Measurements from ENCODE around the gene VPS13C. TPM values are rescaled to one million over a fixed set of nuclear protein-coding genes. Genes with fewer than 3 reads are reported as not detected.

Gene VPS13C
- total RNA-seq, 4 donors from 2014 or later, result 29.0 to 38.2 (median 36.1) TPM

DNA sequence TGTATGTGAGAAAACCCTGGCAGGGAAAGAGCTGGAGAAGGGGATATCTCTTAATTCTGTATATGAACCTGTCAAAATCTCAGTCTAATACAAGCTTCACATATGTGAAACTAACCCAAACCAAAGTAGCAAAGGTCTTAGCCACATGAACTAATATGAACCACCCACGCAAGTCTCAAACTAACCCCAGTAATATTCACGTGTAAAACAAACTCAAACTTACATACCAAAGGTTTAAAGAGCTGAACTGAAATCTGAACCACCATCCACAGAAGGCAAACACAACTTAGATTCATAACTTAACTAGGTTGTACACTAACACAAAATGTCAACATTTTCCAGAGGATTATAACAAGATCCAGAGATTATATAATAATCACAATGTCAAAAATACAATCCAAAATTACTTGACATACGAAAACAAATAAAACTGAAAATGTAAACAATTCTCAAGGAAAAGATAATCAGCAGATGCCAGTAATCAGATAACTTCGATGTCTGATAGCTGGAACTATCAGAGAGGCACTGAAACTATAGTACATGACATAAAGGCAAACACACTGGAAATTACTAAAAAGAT, 64.1 kb downstream of the VPS13C start:
- 95 to 97% methylated on average over 4 of the region's 4 CpGs for WGBS, 2 donors
- intact Hi-C loops (cut with DNase I; ENCODE audit: low total_unique reads), result no loop called here
- no peak overlapping the region for H3K4me3 ChIP-seq (ENCODE audit: low read depth, poor library complexity, severe bottlenecking)
- DNase-seq (ENCODE audit: low spot score in 2 of 2), result no peak
- TF ChIP-seq, protein P1, sequence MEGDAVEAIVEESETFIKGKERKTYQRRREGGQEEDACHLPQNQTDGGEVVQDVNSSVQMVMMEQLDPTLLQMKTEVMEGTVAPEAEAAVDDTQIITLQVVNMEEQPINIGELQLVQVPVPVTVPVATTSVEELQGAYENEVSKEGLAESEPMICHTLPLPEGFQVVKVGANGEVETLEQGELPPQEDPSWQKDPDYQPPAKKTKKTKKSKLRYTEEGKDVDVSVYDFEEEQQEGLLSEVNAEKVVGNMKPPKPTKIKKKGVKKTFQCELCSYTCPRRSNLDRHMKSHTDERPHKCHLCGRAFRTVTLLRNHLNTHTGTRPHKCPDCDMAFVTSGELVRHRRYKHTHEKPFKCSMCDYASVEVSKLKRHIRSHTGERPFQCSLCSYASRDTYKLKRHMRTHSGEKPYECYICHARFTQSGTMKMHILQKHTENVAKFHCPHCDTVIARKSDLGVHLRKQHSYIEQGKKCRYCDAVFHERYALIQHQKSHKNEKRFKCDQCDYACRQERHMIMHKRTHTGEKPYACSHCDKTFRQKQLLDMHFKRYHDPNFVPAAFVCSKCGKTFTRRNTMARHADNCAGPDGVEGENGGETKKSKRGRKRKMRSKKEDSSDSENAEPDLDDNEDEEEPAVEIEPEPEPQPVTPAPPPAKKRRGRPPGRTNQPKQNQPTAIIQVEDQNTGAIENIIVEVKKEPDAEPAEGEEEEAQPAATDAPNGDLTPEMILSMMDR (IDR thresholded peaks at IDR 0.05), result no peak
- TF ChIP-seq POLR2A (IDR thresholded peaks at IDR 0.05), result no peak

DNA sequence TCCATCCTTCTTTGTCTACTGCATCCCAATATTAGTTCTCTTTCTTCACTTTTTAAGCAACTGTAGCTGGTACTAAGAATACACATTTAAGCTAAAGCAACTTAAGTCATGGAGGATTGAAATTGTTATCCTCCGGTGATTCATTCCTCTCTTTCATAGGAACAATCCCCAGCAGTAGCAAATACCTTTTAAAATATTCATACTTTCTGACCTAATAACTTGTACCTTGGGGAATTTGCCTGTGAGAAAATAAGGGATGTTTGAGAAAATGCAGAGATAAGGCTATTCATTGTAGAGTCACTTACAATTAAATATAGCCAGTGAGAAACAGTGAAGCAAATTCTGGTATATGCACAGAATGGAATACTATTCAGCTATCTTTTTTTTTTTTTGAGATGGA, 66.0 kb downstream of the VPS13C start:
- TF ChIP-seq, protein P1 (IDR thresholded peaks at IDR 0.05), result no peak
- no peak for TF ChIP-seq POLR2A (IDR thresholded peaks at IDR 0.05)
- no peak overlapping the region for H3K4me3 ChIP-seq (ENCODE audit: low read depth, poor library complexity, severe bottlenecking)
- WGBS, 2 donors, result 96 to 98% methylated on average over 1 of the region's 1 CpG
- intact Hi-C loops (cut with DNase I; ENCODE audit: low total_unique reads), result no loop called here
- DNase-seq (ENCODE audit: low spot score in 2 of 2), result no peak

DNA sequence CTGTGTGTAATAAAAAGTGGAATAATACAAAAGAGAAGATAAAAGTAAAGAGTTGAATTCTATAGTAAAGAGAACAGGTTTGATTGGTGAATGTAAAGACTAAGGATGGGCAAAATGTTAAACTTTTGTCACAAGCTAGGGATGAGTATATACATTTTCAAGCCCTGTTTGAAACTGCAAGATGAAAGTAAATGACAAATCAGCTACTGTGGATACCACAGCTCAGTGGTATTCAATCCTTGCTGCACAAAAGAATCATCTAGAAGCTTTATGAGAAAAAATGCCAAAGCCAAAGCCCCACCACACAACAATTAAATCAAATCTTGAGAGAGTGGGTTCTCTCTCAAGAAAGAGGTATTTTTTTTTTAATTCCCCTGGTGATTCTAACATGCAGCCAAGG, 67.7 kb downstream of the VPS13C start:
- intact Hi-C loops (cut with DNase I; ENCODE audit: low total_unique reads), result no loop called here
- H3K4me3 ChIP-seq (ENCODE audit: low read depth, poor library complexity, severe bottlenecking), result no peak overlapping the region
- no peak for DNase-seq (ENCODE audit: low spot score in 2 of 2)
- TF ChIP-seq, protein P1 (IDR thresholded peaks at IDR 0.05), result no peak
- no peak for TF ChIP-seq POLR2A (IDR thresholded peaks at IDR 0.05)

DNA sequence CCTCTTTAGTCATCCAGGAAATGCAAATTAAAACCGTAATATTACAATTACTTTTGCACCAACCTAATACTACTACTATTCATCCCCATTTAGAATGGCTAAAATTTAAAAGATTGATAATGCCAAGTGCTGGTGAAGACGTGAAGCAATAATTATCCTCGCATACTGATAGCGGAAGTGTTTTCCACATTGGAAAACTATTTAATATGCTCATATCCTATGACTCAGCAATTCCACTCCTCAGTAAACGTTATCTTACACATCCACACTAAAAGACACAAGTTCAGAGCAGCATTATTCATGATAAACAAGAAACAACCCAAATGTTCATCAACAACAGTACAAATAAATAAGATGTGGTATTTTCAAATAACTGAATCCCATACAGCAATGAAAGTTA, 70.6 kb downstream of the VPS13C start:
- intact Hi-C loops (cut with DNase I; ENCODE audit: low total_unique reads), result no loop called here
- no peak for TF ChIP-seq POLR2A (IDR thresholded peaks at IDR 0.05)
- TF ChIP-seq, protein P1 (IDR thresholded peaks at IDR 0.05), result no peak
- 83 to 92% methylated on average over 5 of the region's 5 CpGs for WGBS, 2 donors
- no peak for DNase-seq (ENCODE audit: low spot score in 2 of 2)
- no peak overlapping the region for H3K4me3 ChIP-seq (ENCODE audit: low read depth, poor library complexity, severe bottlenecking)

DNA sequence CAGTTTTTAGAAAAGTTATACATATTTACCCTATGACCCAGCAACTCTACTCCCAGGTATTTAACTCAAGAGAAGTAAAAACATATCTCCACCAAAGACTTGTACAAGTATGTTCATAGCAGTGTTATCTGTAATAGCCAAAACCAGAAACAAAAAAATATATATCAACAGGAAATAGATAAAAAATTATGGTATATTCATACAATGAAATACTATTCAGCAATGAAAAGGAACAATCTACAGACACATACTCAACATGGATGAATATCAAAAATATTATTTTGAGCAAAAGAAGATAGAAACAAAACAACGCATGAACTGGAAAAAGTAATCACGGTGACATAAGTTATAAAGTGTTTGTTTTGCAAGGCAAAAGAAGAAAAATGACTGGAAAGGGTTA, 72.4 kb downstream of the VPS13C start:
- H3K4me3 ChIP-seq (ENCODE audit: low read depth, poor library complexity, severe bottlenecking), result no peak overlapping the region
- WGBS, 2 donors, result 97% methylated on average over 2 of the region's 2 CpGs
- no peak for DNase-seq (ENCODE audit: low spot score in 2 of 2)
- no peak for TF ChIP-seq POLR2A (IDR thresholded peaks at IDR 0.05)
- TF ChIP-seq, protein P1 (IDR thresholded peaks at IDR 0.05), result no peak
- intact Hi-C loops (cut with DNase I; ENCODE audit: low total_unique reads), result no loop called here

DNA sequence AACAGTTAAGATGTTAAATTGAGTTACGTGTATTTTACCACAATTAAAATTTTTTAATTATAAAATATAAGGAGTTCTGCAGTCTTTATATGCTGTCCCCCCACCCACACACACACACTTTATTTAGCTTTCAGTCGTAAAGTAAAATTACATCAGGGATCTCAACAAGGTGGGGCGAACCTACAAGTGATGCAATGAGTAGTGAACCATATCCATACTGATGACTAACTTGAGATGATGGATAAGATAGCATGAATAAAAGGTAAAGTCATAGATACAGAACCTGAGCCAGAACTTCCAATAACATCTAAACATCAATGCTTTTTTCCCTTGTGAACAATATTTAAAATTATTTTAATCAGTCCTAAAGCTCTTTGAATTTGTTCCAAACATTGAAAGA, 77.2 kb downstream of the VPS13C start:
- 83 to 88% methylated on average over 3 of the region's 3 CpGs for WGBS, 2 donors
- intact Hi-C loops (cut with DNase I; ENCODE audit: low total_unique reads), result no loop called here
- no peak for DNase-seq (ENCODE audit: low spot score in 2 of 2)

More for the DNA sequence above, 77.2 kb downstream of the VPS13C start:
- TF ChIP-seq POLR2A (IDR thresholded peaks at IDR 0.05), result no peak
- TF ChIP-seq, protein P1 (IDR thresholded peaks at IDR 0.05), result no peak
- no peak overlapping the region for H3K4me3 ChIP-seq (ENCODE audit: low read depth, poor library complexity, severe bottlenecking)
